Neural cell (in vitro differentiated cells): ENCODE results near the gene GPS2. TPM values are rescaled to one million over a fixed set of nuclear protein-coding genes. Genes with fewer than 3 reads are reported as not detected.

ENCODE experiments used
- H2AFZ ChIP-seq: fragments of 200-600, 300-800 bp; sonication (generic), shearing (Covaris generic); 2 replicates; pipeline ENCODE4 v1.6.0; 2014; ENCODE audit warnings: low read depth, mild to moderate bottlenecking, antibody characterized with exemption, low read length, moderate library complexity
- H3F3A ChIP-seq: fragments of 200-600 bp; shearing (Covaris generic); 2 replicates; pipeline ENCODE4 v1.6.1; 2016; ENCODE audit warnings: mild to moderate bottlenecking, moderate library complexity, mixed read lengths, antibody characterized with exemption, low read length; ENCODE audit not compliant: insufficient read depth, poor library complexity, severe bottlenecking
- H3K27ac ChIP-seq: fragments of 200-600, 300-800 bp; sonication (generic), shearing (Covaris generic); 2 replicates; pipeline ENCODE4 v1.5.1; 2014; ENCODE audit warnings: mild to moderate bottlenecking, low read length, moderate library complexity
- H3K27me3 ChIP-seq: fragments of 300-800, 200-600 bp; sonication (generic), shearing (Covaris generic); 2 replicates; pipeline ENCODE4 v1.6.0; 2014; ENCODE audit warnings: mild to moderate bottlenecking, low read depth, low read length, moderate library complexity; ENCODE audit not compliant: insufficient read depth
- H3K36me3 ChIP-seq: fragments of 300-800, 200-600 bp; sonication (generic), shearing (Covaris generic); 2 replicates; pipeline ENCODE4 v1.5.1; 2014; ENCODE audit warnings: mild to moderate bottlenecking, antibody characterized with exemption, low read length, moderate library complexity; ENCODE audit not compliant: insufficient read depth
- H3K4me2 ChIP-seq: fragments of 300-800, 200-600 bp; sonication (generic), shearing (Covaris generic); 2 replicates; pipeline ENCODE4 v1.6.0; 2014; ENCODE audit warnings: mild to moderate bottlenecking, low read length
- H3K4me3 ChIP-seq: fragments of 300-800, 200-600 bp; sonication (generic), shearing (Covaris generic); 2 replicates; pipeline ENCODE4 v1.5.1; 2014; ENCODE audit warnings: mild to moderate bottlenecking, low read length, moderate library complexity
- H3K79me2 ChIP-seq: fragments of 200-600 bp; shearing (Covaris generic); replicated peaks from 2 replicates; pipeline ENCODE4 v1.6.0; 2014; ENCODE audit warnings: mild to moderate bottlenecking, low read length, moderate library complexity; ENCODE audit not compliant: insufficient read depth
- H3K9ac ChIP-seq: fragments of 300-800, 200-600 bp; sonication (generic), shearing (Covaris generic); 2 replicates; pipeline ENCODE4 v1.6.1; 2016; ENCODE audit warnings: mild to moderate bottlenecking, low read length, mixed read lengths
- H3K9me2 ChIP-seq: fragments of 200-600 bp; shearing (Covaris generic); 2 replicates; pipeline ENCODE4 v1.6.1; 2016; ENCODE audit warnings: mild to moderate bottlenecking, low read length, mixed read lengths; ENCODE audit not compliant: insufficient read depth
- H3K9me3 ChIP-seq: fragments of 200-600, 300-800 bp; sonication (generic), shearing (Covaris generic); 2 replicates; pipeline ENCODE4 v1.6.1; 2016; ENCODE audit warnings: mild to moderate bottlenecking, mixed run types, low read length, moderate library complexity, mixed read lengths
- H4K20me1 ChIP-seq: fragments of 200-600 bp; shearing (Covaris generic); 2 replicates; pipeline ENCODE4 v1.6.1; 2016; ENCODE audit warnings: mild to moderate bottlenecking, mixed run types; ENCODE audit not compliant: insufficient read depth
- CTCF ChIP-seq: fragments of 450-650 bp; IDR thresholded peaks from 2 replicates; pipeline ENCODE4 v1.5.1; 2014; ENCODE audit warnings: antibody characterized with exemption, mild to moderate bottlenecking, moderate library complexity; ENCODE audit not compliant: poor library complexity, severe bottlenecking
- EP300 ChIP-seq: fragments of 450-650 bp; conservative IDR thresholded peaks from 2 replicates; pipeline ENCODE4 v1.6.1; 2014; ENCODE audit warnings: antibody characterized with exemption, mild to moderate bottlenecking, moderate library complexity; ENCODE audit not compliant: poor library complexity, severe bottlenecking
- EZH2 ChIP-seq: fragments of 200-600, 300-800 bp; shearing (Covaris generic), sonication (generic); IDR thresholded peaks from 2 replicates; pipeline ENCODE4 v1.6.1; 2014; ENCODE audit warnings: antibody characterized with exemption, low read length, borderline replicate concordance, mild to moderate bottlenecking; ENCODE audit not compliant: insufficient read depth, poor library complexity, severe bottlenecking
- MXI1 ChIP-seq: fragments of 450-650 bp; conservative IDR thresholded peaks from 2 replicates; pipeline ENCODE4 v1.6.1; 2014; ENCODE audit warnings: antibody characterized with exemption, mild to moderate bottlenecking; ENCODE audit not compliant: poor library complexity, severe bottlenecking
- POLR2AphosphoS5 ChIP-seq: IDR thresholded peaks from 2 replicates; pipeline ENCODE4 v1.6.1; 2012
- RAD21 ChIP-seq: fragments of 450-650 bp; conservative IDR thresholded peaks from 2 replicates; pipeline ENCODE4 v1.6.1; 2014; ENCODE audit warnings: antibody characterized with exemption, mild to moderate bottlenecking, moderate library complexity
- REST ChIP-seq: IDR thresholded peaks from 2 replicates; pipeline ENCODE4 v1.6.1; 2012; ENCODE audit warnings: borderline replicate concordance
- SMC3 ChIP-seq: fragments of 450-650 bp; conservative IDR thresholded peaks from 2 replicates; pipeline ENCODE4 v1.6.1; 2014; ENCODE audit warnings: antibody characterized with exemption, mild to moderate bottlenecking, moderate library complexity; ENCODE audit not compliant: poor library complexity
- TAF1 ChIP-seq: IDR thresholded peaks from 2 replicates; pipeline ENCODE4 v1.6.1; 2012; ENCODE audit warnings: low read depth
- polyA plus RNA-seq: library from polyadenylated mRNA; depleted of rRNA; stranded (reverse); fragments of >200 nt; gene quantifications from 2 replicates; pipeline ENCODE4 v1.2.3, GENCODE V29; 2014

GPS2 gene
- polyA plus RNA-seq, 1 donor from 2014 or later = 108 TPM

- Histone ChIP-seq H3K9me3 (no peaks in the 10 kb centered on the region), H3K9ac (no peak overlapping the region), H3K9me2 (no peaks in the 10 kb centered on the region), H3K27me3 (no peaks in the 10 kb centered on the region), H3K79me2 (peaks cover 42% of the 10 kb centered on the region), H3F3A (no peaks in the 10 kb centered on the region), H3K4me3 (no peak overlapping the region), H3K36me3 (no peaks in the 10 kb centered on the region), H2AFZ (no peak overlapping the region), H3K27ac (no peak overlapping the region), H4K20me1 (peaks cover 12% of the 10 kb centered on the region), H3K4me2 (no peak overlapping the region)
- TF ChIP-seq SMC3 (no peak), POLR2AphosphoS5 (no peak), MXI1 (no peak), RAD21 (no peak), REST (no peak), TAF1 (no peak), EZH2 (no peak), EP300 (no peak)
These were observed 2.6 kb downstream of the GPS2 start for GRCh38 chr17:7312432-7313087.

GRCh38 chr17:7311110-7311705, 4.0 kb downstream of the GPS2 start:
- Histone ChIP-seq H3K27ac (no peak overlapping the region), H3K36me3 (no peaks in the 10 kb centered on the region), H3K79me2 (peaks cover 42% of the 10 kb centered on the region), H4K20me1 (peaks cover 12% of the 10 kb centered on the region), H3K9me2 (no peaks in the 10 kb centered on the region), H3K9me3 (no peaks in the 10 kb centered on the region), H3K4me2 (no peak overlapping the region), H3K27me3 (no peaks in the 10 kb centered on the region), H3K4me3 (no peak overlapping the region), H2AFZ (no peak overlapping the region), H3F3A (no peaks in the 10 kb centered on the region), H3K9ac (no peak overlapping the region)
- TF ChIP-seq EZH2 = no peak
- no peak for TF ChIP-seq EP300
- TF ChIP-seq SMC3 = no peak
- TF ChIP-seq TAF1 = no peak
- TF ChIP-seq REST = no peak
- TF ChIP-seq POLR2AphosphoS5 = no peak
- TF ChIP-seq RAD21 = no peak
- TF ChIP-seq MXI1 = no peak
- TF ChIP-seq CTCF = no peak
